H1 (cell line): ENCODE measurements around the gene VAPA. TPM values are rescaled to one million over a fixed set of nuclear protein-coding genes. Genes with fewer than 3 reads are reported as not detected.

ENCODE experiments used
- CHD7 ChIP-seq: fragments of 300-600 bp; sonication (generic); IDR thresholded peaks from 2 replicates; pipeline ENCODE4 v1.7.1; 2012; ENCODE audit warnings: low read length, moderate library complexity, mild to moderate bottlenecking, inconsistent platforms; ENCODE audit not compliant: insufficient replicate concordance
- RFX5 ChIP-seq: IDR thresholded peaks from 2 replicates; pipeline ENCODE4 v1.6.1; 2011; ENCODE audit warnings: low read depth, low read length, improper control_type of control experiment, borderline replicate concordance
- polyA plus RNA-seq, 7 experiments: library from polyadenylated mRNA; depleted of rRNA in 3 of 7; stranded (reverse) in 5 of 7; unstranded in 2 of 7; fragments of >200 nt in 5 of 7; fragments of 200-250 nt in 2 of 7; gene quantifications; 1 replicate in 5 of 7; 2 replicates in 1 of 7; 4 replicates in 1 of 7; pipeline versions ENCODE4 v1.2.1 to v1.2.3, GENCODE V29; 2011 to 2013; ENCODE audit warnings: missing spikeins in 2 of 7, mixed read lengths in 2 of 7
- total RNA-seq: library from RNA; stranded (reverse); fragmentation: NEBNext Ultra II Directional; extraction: Animal tissue kit (Norgen Biotek cat#: 25700); gene quantifications from 2 replicates; pipeline ENCODE4 v1.2.1, GENCODE V29; 2021

The VAPA gene
- total and polyA plus RNA-seq, 2 of the 8 experiments (the other 6 are each of a cell fraction or from before 2014, with no cell fraction given) = 79.7 to 130 TPM

GRCh38 chr18:9900699-9901098, 13.1 kb upstream of the VAPA start (continued):
- TF ChIP-seq CHD7 = no peak
- no peak for TF ChIP-seq RFX5
